SK-N-SH (cell line): Measurements from ENCODE around the gene TBX20.

Experiments
- CHD2 ChIP-seq: fragments of 150-350 bp; IDR thresholded peaks from 2 replicates; pipeline ENCODE4 v1.6.1; 2018; ENCODE audit warnings: low read length; ENCODE audit not compliant: partially characterized antibody
- CTCF ChIP-seq: fragments of 200-600 bp; sonication (generic); IDR thresholded peaks from 2 replicates; pipeline ENCODE4 v1.6.1; 2017; ENCODE audit warnings: antibody characterized with exemption, mild to moderate bottlenecking, moderate library complexity
- FOXJ3 ChIP-seq: sonication (generic); formaldehyde crosslinking; IDR thresholded peaks from 2 replicates; pipeline ENCODE4 v1.5.1; 2020; ENCODE audit warnings: mild to moderate bottlenecking, missing genetic modification reagents
- GABPA ChIP-seq: IDR thresholded peaks from 2 replicates; pipeline ENCODE4 v1.4.0; 2012; ENCODE audit warnings: low read depth, mild to moderate bottlenecking
- JUND ChIP-seq: IDR thresholded peaks from 2 replicates; pipeline ENCODE4 v1.4.0; 2012
- POLR2AphosphoS5 ChIP-seq: IDR thresholded peaks from 2 replicates; pipeline ENCODE4 v1.6.1; 2012; ENCODE audit warnings: low read depth, low read length
- RFX5 ChIP-seq: IDR thresholded peaks from 2 replicates; pipeline ENCODE4 v1.6.1; 2012; ENCODE audit warnings: mild to moderate bottlenecking, improper control_type of control experiment, low read length
- SIN3A ChIP-seq: IDR thresholded peaks from 2 replicates; pipeline ENCODE4 v1.6.1; 2012; ENCODE audit warnings: low read depth, mild to moderate bottlenecking, low read length, moderate library complexity, borderline replicate concordance
- TAF1 ChIP-seq: IDR thresholded peaks from 2 replicates; pipeline ENCODE4 v1.6.1; 2012; ENCODE audit warnings: low read depth, mild to moderate bottlenecking, low read length, moderate library complexity, borderline replicate concordance
- TEAD4 ChIP-seq: IDR thresholded peaks from 2 replicates; pipeline ENCODE4 v1.4.0; 2012; ENCODE audit warnings: mild to moderate bottlenecking, borderline replicate concordance; ENCODE audit not compliant: insufficient read depth

- TF ChIP-seq TEAD4, result no peak
- TF ChIP-seq RFX5, result no peak
- TF ChIP-seq SIN3A, result no peak
- no peak for TF ChIP-seq GABPA
- no peak for TF ChIP-seq POLR2AphosphoS5
- no peak for TF ChIP-seq CTCF
- TF ChIP-seq TAF1, result no peak
- no peak for TF ChIP-seq JUND
- no peak for TF ChIP-seq FOXJ3 (CRISPR knock-in tag)
- no peak for TF ChIP-seq CHD2
These were observed 3.4 kb downstream of the TBX20 start for GRCh38 chr7:35250452-35250851.
